ENCODE measurements around the gene GGACT.
"Not testable (repeated sequence)": the region's sequence is repeated elsewhere in the genome, so short reads cannot be mapped to it uniquely, and the experiment has no call there.

The GGACT gene

DNA sequence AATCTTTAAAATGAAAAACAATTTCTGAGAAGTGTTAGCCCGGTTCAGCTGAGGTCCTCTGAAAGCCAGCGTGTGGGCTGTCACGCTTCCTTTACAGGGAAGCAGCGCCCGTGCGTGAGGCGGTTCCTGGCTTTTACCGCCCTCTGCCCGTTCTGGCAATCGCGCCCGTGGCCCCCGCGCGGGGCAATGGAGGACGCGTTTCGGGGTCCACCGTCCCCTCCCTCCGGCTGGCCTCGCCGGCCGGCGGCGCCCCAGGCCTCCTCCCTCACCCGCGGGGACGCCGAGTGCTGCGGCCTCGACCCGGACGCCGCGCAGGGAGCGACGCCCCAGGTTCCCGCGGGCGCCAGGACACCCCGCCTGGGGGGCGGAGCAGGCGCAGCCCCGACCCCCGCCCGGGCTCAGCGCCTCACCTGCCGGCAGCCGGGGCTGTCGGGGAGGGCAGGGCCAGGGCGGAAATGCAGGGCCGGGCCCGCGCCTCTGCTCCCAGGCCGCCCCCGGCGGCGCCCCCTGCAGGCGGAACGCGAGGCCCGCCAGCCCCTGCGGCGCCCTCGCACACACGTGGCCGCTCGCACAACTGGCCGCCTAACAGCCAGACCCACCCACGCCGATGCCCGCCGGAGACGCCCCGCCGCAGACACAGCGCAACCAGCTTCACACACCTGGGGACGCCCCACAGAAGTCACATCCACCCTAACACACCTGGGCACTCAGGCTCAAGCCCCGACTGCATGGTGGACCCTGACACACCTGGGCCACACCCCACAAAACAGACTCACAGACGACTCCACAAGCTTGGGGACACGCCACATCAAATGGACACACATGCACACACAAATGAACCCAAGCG is at the start of gene GGACT:
Gene GGACT, minus strand, starts transcription at position 459 of the 847 bp plus-strand sequence. CDS start 56,198 bp downstream, outside the sequence.
- DNase-seq: peak; percentile 40 to 78

DNA sequence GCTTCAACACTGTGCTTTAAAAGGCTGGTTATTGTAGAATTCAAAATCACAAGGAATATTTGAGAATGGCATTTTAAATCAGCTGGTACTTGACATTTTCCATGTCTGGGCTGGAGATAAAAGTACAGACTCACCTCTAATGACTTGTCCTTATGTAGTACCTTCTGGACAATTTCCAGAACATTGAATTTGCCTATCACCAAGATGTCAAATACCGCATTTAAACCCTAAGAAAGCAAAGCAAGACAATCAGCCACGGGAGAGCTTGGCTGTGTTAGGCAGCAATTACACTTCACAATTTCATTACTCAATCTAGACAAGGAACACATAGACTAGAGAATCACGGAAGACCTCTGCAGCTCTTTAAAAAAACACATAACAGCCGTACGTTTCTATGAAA is 49.2 kb upstream of the GGACT start:
- no peak for DNase-seq

DNA sequence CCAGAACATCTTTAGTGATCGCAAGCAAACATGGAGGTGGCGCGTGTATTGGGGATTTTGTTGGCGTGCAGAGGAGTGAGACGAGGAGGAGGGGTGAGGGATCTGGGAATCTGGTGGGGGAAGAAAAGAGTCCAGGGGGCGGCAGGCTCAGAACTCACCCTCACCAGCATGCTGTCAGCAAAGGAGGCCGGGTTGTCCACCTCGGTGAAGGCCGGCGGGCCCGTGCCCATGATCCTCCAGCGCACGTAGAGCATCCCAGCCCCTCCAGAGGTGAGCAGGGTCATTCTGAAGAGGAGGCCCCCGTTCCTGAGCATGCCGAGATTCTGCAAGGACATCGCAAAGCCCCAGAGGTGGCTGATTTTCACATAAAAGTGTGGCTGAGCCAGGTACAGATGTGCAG is 48.8 kb upstream of the GGACT start:
- no peak for DNase-seq

DNA sequence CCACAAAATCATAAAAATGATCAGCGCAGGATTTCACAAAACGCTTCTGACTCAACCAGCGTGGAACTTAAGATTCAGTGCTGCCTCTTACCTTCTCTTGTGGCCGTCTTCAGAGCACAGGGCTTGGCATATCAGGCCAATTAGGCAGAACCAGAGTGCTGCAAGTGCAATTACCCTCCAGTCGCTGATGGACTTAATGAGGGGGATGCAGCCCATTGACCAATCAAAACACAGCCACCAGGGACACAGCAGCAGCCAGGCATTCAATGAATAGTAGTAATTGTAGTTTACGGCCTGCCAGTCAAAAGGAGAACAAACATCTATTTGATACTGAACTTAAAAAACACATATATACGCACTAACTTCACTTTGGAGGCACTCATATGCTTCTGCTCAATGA is 47.9 kb upstream of the GGACT start:
- peak in 1 of 2 experiments; percentile 4 for DNase-seq

DNA sequence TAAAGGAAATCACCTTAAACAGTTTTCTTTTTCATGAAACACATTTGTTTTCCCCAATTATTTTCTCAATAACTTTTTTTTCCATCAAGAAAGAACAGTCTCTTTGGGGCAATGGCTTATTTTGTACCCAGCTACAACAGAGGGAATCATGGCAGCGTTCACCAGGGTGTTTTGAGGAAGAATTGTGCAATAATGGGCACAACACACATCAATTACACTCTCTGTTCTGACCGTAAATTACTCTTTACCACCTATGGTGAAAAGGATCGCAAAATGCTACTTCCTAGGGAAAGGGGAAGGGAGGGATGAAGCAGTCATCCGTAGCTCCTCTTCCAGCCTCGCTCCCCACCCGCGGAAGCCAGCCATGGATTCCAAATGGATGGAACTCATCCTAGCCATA is 47.4 kb upstream of the GGACT start:
- DNase-seq: no peak

DNA sequence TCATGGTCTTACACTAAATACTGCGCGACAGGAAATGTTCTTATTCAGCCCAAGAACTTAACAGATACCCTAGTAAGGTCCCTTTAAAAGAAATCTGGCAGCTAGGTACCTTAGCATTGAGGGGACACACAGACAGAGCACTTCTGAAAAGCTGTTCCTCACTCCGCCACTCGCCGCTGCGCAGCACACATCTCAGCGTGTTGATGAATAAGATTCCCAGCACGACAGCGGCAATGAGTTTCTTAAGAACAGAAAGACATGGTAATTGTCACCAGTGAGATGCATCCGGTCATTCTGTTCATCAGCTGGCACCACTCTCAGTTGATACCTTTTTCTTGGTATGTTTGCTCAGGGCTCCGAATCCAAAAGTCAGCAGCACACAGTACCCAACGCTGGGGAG is 46.1 kb upstream of the GGACT start:
- DNase-seq: no peak

DNA sequence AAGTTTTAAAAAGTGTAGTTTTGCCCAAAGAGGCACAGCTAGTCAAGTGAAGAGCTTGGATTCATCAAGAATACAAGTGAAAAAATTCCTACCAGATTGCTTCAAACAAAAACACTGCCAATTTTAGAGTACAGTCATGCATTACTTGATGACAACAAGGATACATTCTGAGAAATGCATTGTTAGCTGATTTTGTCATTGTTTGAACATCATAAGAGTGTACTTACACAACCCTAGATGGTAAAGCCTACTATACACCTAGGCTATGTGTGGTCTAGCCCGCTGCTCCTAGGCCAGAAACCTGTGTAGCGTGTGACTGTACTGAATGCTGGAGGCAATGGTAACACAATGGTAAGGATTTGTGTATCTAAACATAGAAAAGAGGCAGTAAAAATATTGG is 44.9 kb upstream of the GGACT start:
- DNase-seq: no peak

DNA sequence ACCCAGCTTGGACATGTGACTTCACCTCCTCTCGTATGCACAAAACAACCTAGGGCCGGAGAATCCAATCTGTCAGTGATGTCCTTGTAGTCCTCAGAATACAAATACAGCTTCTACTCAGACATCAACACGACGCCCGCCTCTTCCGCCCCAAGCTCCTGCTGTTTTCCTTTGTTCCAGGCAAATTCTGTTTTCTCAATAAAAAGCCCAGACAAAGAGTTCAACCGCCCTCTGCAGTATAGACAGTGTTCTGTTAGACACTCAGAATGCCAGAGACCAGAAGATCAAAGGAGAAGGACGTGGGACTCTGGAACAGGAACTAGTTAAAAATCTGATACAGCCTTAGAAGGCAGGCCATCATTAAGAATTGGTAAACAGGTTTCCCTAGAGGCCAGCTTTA is 42.0 kb upstream of the GGACT start:
- DNase-seq: peak in 1 of 2 experiments; percentile 19

DNA sequence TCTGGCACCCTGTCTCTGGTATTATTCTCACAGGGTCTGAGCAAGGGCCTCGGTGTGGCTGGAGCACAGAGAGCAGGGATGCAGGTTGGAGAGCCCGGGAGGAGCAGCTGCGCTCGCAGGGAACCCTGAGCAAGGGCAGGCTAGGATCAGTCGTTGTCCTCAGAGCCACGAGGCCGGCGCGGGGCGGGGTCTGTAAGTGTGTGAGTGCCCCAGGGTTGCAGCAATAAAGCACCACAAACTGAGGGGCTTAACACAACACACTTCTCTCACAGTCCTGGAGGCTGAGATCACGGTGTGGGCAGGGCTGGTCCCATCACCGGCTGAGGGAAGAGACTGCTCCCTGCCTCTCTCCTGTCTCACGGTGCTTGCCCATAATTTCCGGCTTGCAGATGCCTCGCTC is 38.5 kb upstream of the GGACT start:
- DNase-seq: no peak

DNA sequence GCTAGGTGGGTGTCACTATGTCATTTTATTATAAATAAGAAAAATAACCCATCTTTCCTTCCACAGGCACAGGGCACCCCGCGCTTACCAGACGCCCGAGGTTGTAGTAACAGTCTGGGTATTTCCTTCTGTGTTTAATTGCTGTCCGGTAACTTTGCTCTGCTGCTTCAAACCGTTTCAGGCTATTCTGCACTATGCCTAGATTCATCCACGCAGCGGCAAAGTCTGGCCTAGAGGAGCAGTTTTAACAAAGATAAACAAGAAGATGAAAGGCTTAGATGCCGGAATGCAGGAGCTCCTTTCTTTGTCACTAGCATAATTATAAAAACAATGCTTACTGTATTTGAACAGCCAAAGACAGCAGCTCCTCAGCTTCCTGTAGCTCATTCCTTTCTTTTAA is 36.9 kb upstream of the GGACT start:
- no peak for DNase-seq

DNA sequence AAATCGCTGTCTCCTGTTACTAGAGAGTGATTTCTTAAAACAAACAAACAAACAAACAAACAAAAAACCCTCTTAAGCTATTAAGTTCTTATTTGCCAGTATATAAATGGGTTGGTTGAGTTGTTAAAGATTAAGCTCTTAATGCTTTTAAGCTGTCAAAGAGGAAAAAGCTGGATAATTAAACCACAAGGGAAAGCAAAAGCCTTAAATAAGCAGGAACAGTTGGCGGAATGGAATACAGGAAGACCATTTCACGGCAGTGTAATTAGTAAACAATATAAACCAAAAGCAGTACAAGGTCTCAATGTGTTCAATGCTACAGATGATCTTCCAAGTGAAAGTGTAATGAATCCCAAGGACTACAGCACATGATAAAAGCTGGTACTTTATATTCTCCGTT is 32.2 kb upstream of the GGACT start:
- DNase-seq: no peak

DNA sequence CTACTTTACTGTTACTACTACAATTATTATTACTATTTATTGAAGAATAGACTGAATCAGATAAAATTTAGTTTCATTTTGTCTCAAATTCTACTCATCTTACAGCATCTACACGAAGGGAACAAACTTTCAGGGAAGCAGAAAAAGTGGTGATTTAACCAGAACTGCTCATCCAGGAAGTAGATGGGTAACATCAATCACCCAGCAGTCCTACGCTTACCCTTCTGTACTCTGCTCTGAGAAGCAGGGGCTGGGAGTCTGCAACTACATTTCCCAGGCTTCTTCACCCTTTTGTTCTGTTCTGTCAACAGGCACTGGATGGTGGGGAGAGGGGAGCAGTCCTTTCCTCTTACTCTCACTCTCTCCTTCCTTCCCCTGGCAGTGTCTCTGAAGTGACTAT is 31.4 kb upstream of the GGACT start:
- no peak for DNase-seq

DNA sequence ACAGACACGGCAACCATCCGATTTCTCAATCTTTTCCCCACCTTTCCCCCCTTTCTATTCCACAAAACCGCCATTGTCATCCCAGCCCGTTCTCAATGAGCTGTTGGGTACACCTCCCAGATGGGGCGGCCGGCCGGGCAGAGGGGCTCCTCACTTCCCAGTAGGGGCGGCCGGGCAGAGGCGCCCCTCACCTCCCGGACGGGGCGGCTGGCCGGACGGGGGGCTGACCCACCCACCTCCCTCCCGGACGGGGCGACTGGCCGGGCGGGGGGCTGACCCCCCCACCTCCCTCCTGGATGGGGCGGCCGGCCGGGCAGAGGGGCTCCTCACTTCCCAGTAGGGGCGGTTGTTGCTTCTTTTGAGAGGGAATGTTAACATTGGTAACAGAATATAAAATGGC is 30.3 kb upstream of the GGACT start:
- DNase-seq: not testable (repeated sequence)

DNA sequence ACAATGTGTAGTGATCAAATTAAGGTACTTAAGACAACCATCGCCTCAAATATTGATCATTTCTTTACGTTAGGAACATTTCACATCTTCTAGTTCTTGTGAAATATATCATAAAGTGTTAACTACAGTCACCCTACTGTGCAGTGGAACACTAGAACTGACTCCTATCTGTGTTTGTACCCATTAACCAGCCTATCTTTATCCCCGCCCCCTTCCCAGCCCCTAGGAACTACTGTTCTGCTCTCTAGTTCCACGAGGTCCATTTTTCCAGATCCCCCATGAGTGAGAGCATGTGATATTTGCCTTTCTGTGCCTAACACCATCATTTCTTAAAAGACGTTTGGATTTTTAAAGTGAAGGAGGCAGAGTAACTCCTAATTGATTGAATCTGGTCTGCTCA is 24.4 kb upstream of the GGACT start:
- DNase-seq: no peak

DNA sequence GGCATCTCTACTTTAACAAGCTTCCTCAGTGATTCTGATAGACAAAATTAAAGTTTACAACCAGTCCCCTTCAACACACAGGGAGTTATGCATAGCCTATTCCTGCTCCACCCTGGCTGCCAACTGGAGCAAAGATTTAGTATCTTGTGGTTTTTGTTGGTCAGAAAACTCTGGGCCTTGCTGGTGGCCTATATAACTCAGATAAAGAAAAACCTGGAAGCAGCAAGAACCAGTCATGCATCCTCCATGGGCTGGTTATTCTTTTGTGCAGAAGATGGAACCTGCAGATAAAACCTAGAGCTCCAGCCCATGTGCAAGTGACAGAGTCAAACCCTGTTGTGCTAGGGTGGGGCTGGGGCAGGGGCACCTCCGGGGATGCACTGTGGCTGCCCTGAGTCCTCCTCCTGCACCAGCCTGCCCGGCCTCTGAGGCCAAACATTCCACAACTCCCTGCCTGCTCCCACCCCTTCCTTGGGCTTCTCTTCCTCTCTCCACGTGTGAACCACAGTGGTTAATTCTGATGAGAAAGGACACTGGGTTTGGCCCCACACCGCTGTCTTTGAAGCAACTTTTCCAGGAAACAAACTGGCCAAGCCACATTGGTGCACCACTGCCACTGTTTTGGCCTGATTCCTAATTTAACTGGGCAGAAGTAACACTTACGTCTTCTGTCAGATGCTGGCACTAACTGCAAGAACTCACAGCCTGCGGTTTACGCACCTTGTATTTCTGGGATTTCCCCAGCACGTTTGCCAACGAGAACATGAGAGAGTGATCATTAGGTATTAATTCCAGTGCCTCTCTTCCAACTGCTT is 23.3 kb upstream of the GGACT start:
- DNase-seq: no peak

DNA sequence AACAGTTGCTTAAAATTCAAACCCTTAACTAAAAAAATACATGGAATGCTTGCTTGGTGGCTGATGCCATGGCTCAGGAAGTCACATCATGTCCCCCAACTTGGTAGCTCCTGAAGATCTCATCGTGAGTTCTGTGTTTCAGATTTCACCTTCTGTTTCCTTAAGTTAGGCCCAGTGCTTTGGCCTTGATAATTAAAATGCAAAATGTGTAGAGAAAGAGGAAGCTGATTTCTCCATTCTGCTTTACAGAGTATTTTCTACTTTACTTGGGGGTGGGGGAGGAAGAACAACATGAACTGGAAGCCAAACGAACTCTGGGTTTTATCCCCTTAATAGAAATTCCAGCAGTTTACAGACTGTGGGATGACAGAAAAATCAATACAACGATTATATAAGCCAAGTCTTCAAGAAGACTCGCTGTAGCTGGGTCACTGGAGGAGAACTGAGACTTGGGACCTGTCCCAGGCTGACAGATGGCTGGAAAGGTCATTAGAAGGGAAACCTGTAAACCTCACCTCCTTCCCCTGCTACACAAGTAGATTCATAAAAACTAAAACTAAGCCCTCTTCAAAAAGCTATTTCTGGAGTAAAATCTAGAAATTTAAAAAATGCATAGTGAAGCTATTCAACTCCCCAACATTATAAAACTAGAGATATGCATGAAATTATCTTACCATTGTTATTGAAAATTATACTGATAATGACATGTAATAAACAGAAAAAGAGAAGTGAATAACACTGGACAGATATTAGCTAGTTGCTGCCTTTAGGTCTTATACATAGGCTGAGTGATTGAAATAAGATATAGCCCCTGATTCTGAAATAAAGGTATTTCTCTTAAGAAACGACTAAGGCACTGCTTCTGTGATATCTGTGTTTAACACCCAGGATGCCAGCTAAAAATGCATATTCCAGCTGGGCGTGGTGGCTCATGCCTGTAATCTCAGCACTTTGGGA is 22.1 kb upstream of the GGACT start:
- DNase-seq: no peak

DNA sequence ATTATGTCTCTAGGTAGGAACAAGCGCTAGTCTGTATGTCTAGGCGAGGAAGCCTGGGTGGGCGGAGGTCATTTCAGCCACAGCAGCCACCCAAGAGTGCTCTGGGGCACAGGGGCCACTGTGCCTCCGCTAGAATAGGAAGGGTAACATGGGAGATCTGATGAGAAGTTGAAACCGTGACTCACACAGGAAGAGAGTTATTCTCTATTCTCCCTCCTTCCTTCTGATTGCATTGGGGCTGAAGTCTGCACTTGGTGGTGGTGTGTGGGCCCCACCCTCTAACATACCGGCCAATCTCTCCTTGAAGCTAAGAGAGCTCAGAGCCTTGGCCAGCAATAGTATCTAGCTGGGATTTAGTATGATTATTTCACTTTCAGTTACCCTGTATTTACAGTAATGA is 20.3 kb upstream of the GGACT start:
- no peak for DNase-seq

DNA sequence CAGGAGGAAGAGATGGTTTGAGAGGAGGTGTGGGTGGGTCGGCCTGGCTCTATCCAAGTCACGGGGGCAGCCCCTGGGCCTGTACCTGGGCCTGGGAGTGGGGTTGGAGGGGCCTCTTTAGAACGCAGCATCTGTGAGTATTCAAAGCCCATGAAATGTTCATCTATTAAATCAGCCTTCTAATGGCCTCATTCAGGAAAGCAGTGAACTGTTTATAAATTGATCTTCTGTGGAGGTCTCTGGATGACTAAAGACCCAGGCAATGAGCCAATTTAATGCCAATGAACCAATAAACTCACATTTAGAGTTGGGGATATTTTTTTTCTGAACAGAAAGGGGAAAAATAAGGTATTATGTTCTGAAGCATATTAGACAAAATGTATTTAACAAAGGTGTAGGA is 19.9 kb upstream of the GGACT start:
- no peak for DNase-seq

DNA sequence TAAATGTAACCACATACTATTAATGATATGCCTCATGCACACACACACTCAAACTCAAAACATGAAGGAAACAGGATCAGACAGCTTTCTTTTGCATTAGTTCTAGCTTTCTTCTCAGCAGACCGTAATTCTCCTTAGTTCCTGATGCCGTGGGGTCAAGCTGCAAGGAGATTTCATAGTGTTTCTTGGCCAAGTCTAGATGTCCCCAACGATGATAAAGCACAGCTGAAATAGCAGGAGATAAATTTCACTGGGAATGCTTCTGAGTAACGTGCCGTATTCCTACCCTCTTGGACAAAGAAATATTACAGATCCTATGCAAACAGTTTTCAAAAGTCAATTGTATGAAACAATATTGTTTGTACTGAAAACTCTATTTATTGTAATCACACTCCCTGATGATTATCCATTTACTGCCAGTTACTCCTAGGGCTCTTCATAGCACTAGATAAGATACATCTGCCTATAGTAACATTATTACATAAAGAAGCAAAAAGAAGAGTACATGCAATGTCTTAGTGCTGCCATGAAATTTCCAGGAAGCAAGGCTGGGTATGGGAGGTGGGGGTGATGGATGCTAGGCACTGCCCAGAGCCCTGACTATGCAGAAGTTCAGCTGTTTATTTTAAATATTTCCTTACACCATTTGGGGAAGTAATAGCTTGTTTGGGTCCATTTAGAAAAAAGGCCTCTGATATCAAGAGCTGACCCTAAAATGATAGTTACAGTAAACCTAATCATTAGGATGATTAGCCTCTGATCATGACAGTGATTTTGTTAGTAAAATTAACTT is 16.5 kb upstream of the GGACT start:
- DNase-seq: no peak

DNA sequence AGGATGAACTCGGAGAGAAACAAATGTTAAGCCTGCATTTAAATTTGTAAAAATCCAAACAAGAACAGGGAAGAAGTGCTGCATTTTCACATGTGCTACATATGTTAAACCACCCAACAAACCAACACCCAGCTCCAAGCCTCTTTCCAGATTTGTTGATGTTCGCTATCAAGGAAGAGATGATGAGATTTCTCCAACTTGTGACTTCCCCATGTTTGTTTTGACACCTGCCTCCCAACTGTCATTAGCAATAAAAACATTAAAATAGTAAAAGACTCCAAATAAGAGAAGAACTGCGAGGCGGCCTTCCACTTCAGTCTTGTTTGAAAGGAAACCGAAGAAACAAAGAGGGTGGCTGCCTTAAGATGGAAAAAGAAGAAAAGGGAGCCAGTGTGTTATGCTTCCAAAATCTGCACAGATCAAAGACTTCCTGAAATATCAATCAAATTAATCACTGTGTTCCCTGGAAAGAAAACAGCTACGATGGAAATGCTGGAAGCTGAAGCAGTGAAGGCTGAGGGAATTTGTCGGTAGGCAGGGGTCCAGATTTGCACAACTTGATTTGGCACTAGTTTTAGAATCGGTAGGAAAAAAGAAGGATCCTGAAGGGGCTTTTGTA is 14.0 kb upstream of the GGACT start:
- no peak for DNase-seq

DNA sequence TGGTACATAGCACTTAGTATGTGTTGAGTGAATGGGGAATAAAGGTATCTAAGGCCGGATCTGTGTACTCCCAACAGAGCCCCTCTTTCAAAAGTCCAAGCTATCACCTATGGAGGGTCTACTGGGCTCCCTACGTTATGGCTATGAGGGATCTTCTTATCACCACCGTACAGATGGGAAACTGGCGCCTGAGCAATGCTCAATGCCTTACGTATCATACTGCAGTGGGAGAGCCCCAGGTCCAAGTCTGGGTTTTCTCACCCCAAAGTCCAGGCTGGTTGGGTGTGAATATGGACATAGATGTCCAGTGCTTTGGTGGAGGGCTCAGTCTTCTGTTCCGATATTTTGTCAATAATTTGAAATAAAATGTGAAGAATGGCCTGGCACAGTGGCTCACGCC is 13.1 kb upstream of the GGACT start:
- DNase-seq: no peak

DNA sequence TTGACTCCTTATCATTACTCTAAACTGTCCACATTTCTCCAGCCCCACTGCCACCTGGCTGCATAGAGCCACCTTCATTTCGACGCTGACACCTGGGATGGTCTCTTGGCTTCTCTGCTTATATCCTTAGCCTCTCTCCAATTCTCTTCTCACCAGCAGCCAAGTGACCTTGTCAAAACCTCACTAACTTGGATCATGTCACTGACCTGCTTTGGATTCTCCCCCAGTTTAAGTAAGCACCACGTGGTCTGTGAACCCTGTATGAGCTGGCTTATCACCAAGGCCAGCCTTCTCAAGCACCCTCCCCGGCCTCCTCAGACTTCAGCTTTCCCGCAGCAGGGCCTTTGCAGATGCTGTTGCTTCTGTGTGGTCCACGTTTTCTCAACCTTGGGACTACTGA is 12.3 kb upstream of the GGACT start:
- no peak for DNase-seq

All from NCI-H187 (cell line).